Aorta (tissue), 5 donors: ENCODE data around the gene RNF135. TPM values are rescaled to one million over a fixed set of nuclear protein-coding genes. Genes with fewer than 3 reads are reported as not detected.
"Not testable (repeated sequence)": the region's sequence is repeated elsewhere in the genome, so short reads cannot be mapped to it uniquely, and the experiment has no call there.

ENCODE experiments used
- ATAC-seq: fragments of 200-7000 bp; cut with Tn5 transposase; one replicate; pipeline ENCODE4 v1.9.1; 2022; ENCODE audit warnings: moderate library complexity; ENCODE audit not compliant: low FRiP score
- DNase-seq, 2 donors: peaks; one replicate each; pipeline ENCODE4 v3.0.0-alpha.2; 2020
- H3K27ac ChIP-seq, 2 donors: one replicate each; pipeline ENCODE4 v1.5.1; 2013; ENCODE audit warnings: low read length in 2 of 2, mild to moderate bottlenecking in 2 of 2, moderate library complexity in 2 of 2, control low read depth in 1 of 2, inconsistent platforms in 1 of 2, low read depth in 1 of 2
- H3K27me3 ChIP-seq, 2 donors: one replicate each; pipeline ENCODE4 v1.6.1; 2013; ENCODE audit warnings: control low read depth in 1 of 2, low read length in 1 of 2, mild to moderate bottlenecking in 1 of 2, moderate library complexity in 1 of 2; ENCODE audit not compliant: insufficient read depth in 2 of 2, control insufficient read depth in 1 of 2
- H3K36me3 ChIP-seq, 2 donors: one replicate each; pipeline ENCODE4 v1.6.1; 2013; ENCODE audit warnings: control low read depth in 1 of 2, low read length in 1 of 2, mild to moderate bottlenecking in 1 of 2; ENCODE audit not compliant: insufficient read depth in 2 of 2, control insufficient read depth in 1 of 2
- H3K4me1 ChIP-seq, 2 donors: one replicate each; pipeline ENCODE4 v1.6.1; 2013; ENCODE audit warnings: low read length in 2 of 2, control low read depth in 1 of 2, mild to moderate bottlenecking in 1 of 2, moderate library complexity in 1 of 2; ENCODE audit not compliant: insufficient read depth in 2 of 2, control insufficient read depth in 1 of 2
- H3K4me3 ChIP-seq, 2 donors: one replicate each; pipeline ENCODE4 v1.5.1; 2013; ENCODE audit warnings: low read length in 2 of 2, control low read depth in 1 of 2, mild to moderate bottlenecking in 1 of 2
- H3K9me3 ChIP-seq: one replicate; pipeline ENCODE4 v1.6.1; 2013; ENCODE audit warnings: mild to moderate bottlenecking, low read length; ENCODE audit not compliant: control insufficient read depth
- WGBS, 2 donors: extraction: QIAGEN DNeasy Blood & Tissue Kit; methylation state at CpG; one replicate each; pipeline ENCODE4 v1.1.7; 2013; 5-methylcytosine and 5-hydroxymethylcytosine counted together
- intact Hi-C, 2 donors: fragments of 100-400 bp; cut with DNase I; formaldehyde crosslinking; loops; one replicate each; pipeline versions ENCODE4 v1.14.2 to v1.15.0; 2022
- polyA plus RNA-seq, 2 donors: library from polyadenylated mRNA; stranded (reverse); fragments of 200-250 nt; gene quantifications; one replicate each; pipeline ENCODE4 v1.2.3, GENCODE V29; 2013
- total RNA-seq, 2 donors: library from RNA; stranded (reverse); fragmentation: NEBNext Ultra II Directional; extraction: Animal tissue kit (Norgen Biotek cat#: 25700); gene quantifications; one replicate each; pipeline ENCODE4 v1.2.1, GENCODE V29; 2021
- donor health status: healthy with polysubstance abuse.
- donor health status: Bipolar disorder and iron deficiency.
- donor health status: DM: no; HTN: no; CAD: no.
- donor health status: DM: no; HTN: no; CAD: no.
- donor health status: DM: yes; HTN: yes; CAD: no.

The RNF135 gene
- total and polyA plus RNA-seq, 4 donors = 16.6 to 32.4 (median 17.8) TPM

DNA sequence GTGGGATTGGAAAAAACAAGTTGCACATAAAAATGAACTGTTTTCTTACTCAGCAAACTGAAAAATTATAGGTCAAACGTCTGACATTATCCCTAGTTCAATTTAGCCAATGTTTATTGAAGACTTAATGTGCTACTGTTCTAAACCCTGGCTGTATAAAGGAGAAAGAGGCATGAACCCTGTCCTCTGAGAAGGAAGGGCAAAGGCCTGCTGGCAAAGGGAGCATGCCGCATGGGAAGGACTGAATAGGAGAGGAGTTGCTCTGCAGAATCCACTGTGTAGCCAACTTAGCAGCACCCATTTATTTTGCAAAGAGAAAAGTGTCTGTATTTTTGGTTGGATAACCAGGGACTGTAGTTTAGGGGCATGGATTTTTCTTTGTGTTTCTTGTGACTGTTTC lies 52.3 kb downstream of the RNF135 start:
- H3K4me1 ChIP-seq, ATAC-seq, H3K4me3 ChIP-seq, intact Hi-C loops, DNase-seq, H3K27me3 ChIP-seq, H3K27ac ChIP-seq, H3K36me3 ChIP-seq, H3K9me3 ChIP-seq: not testable (repeated sequence)
- 39 to 41% methylated on average over 1 of the region's 2 CpGs for WGBS, 2 donors

DNA sequence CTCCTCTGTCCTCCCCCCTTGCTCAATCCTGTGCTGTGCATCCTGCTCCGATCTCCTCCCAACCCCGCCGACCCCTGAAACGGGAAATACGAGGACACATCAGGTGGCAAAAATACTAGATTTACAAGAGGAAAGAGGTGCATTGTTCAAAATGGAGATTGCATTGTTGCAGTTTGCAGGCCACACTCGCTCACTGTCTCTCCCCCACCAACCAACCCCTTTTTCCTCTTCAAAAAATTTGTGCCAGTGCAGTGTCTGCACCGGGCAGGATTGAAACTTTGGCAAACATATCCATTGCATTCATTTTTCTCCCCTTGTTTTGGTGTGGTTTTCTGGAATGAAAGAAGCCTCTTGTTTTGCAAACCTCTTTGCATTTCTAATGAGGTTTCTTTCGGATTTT lies 61.0 kb downstream of the RNF135 start:
- no peak overlapping the region for H3K4me3 ChIP-seq
- H3K9me3 ChIP-seq = no peaks in the 10 kb centered on the region
- no peak for ATAC-seq
- no peak overlapping the region for H3K27ac ChIP-seq
- no peaks in the 10 kb centered on the region for H3K27me3 ChIP-seq
- no peaks in the 10 kb centered on the region for H3K4me1 ChIP-seq
- 84% methylated on average over 8 of the region's 8 CpGs for WGBS, 2 donors
- H3K36me3 ChIP-seq = peaks cover 0 to 4% of the 10 kb centered on the region in 2 donors
- DNase-seq = no peak
- intact Hi-C loops = no loop called here

DNA sequence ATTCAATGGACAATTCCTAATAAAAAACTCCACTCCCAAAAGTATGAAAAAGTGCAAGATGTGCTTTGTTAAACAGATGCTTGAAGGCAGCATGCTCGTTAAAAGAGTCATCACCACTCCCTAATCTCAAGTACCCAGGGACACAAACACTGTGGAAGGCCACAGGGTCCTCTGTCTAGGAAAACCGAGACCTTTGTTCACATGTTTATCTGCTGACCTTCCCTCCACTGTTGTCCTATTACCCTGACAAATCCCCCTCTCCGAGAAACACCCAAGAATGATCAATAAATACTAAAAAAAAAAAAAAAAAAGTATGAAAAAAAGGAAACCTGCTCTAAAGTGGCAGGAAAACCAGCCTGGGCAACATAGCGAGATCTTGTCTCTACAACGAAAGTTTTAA lies 64.8 kb downstream of the RNF135 start:
- DNase-seq, H3K4me1 ChIP-seq, ATAC-seq, intact Hi-C loops, H3K4me3 ChIP-seq, H3K9me3 ChIP-seq, H3K36me3 ChIP-seq, H3K27ac ChIP-seq, H3K27me3 ChIP-seq: not testable (repeated sequence)
- 93 to 95% methylated on average over 5 of the region's 5 CpGs for WGBS, 2 donors

DNA sequence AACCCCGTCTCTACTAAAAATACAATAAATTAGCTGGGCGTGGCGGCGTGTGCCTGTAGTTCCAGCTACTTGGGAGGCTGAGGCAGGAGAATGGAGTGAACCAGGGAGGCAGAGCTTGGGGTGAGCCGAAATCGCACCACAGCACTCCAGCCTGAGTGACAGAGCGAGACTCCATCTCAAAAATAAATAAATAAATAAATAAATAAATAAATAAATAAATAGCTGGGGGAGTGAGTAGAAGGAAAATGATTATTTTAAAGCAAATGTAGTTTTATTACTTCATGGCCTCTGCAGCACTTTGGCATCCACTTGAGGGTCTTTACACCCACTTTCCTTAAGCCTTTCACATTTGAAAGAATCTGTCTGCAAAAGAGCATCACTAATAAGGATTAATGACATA lies 70.0 kb downstream of the RNF135 start:
- ATAC-seq = not testable (repeated sequence)

DNA sequence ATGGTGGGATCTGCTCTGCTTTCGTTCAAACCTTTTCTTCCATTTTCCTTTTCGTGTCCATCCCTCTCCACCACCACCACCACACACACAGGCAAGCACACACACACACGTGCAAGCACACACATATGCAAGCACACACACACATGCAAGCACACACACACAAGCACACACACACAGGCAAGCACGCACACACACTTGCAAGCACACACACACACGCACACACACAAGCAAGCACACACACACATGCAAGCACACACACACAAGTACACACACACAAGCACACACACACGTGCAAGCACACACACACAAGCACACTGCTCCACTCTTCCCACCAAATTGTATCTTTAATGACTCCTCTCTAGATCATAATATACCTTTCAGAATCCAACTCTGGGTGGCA lies 71.5 kb downstream of the RNF135 start:
- H3K36me3 ChIP-seq, intact Hi-C loops, H3K4me1 ChIP-seq, ATAC-seq, H3K27ac ChIP-seq, H3K27me3 ChIP-seq, DNase-seq, H3K9me3 ChIP-seq, H3K4me3 ChIP-seq: not testable (repeated sequence)
- 92 to 93% methylated on average over 6 of the region's 6 CpGs for WGBS, 2 donors

More for the DNA sequence above, 70.0 kb downstream of the RNF135 start:
- H3K9me3 ChIP-seq, H3K27ac ChIP-seq, DNase-seq, H3K27me3 ChIP-seq, H3K4me3 ChIP-seq, intact Hi-C loops, H3K36me3 ChIP-seq, H3K4me1 ChIP-seq: not testable (repeated sequence)
- WGBS, 2 donors = 98 to 99% methylated on average over 7 of the region's 7 CpGs

DNA sequence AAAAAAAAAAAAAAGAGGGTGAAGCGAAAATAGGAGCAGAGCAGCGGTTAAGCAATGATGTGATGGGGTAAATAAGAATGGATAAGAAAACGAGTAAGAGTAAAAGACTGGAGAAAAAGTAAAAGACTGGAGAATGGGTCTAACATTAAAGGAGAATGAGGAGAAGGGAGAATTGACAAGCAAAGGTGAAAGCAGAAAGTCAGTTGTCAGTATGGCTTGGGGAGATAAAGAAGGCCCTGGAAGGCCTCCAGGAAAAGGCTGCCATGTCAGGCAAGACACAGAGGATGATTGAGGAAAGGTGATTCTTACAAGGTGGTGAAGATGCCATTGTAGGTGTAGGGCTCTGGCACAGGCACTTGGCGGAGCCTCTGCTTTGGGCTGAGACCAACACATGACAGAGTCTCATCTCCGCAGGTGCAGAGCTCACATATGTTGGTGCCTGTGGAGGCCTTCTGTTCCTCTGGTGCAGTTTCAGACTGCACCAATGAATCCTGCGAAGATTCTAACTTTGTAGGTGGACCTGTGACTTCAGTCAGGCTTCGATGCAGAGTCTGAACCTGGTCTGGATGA lies 76.1 kb downstream of the RNF135 start:
- H3K36me3 ChIP-seq, ATAC-seq, H3K27ac ChIP-seq, H3K9me3 ChIP-seq, H3K4me3 ChIP-seq, DNase-seq, intact Hi-C loops, H3K4me1 ChIP-seq, H3K27me3 ChIP-seq: not testable (repeated sequence)
- WGBS, 2 donors = 93 to 98% methylated on average over 4 to 7 of the region's 7 CpGs

DNA sequence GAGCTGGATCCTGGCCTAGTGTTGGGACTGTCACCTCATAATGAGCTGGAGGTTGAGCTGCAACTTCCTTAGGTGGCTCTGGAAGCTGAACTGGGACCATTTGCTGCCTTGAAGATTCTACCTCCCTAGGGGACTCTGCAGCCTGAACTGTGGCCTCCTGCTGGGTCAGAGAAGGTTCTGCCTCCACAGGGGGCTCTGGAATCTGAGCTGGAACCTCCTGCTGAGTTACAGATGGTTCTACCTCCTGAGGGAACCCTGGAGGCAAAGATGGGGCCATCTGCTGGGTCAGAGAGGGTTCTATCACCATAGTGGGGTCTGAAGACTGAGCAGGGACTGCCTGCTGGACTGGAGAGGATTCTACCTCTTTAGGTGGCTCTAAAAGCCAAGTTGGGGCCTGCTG lies 77.3 kb downstream of the RNF135 start:
- ATAC-seq = no peak
- peaks cover 0 to 2% of the 10 kb centered on the region in 2 donors for H3K36me3 ChIP-seq
- intact Hi-C loops = no loop called here
- no peak for DNase-seq
- no peaks in the 10 kb centered on the region for H3K9me3 ChIP-seq
- H3K27ac ChIP-seq = no peak overlapping the region
- no peaks in the 10 kb centered on the region for H3K4me1 ChIP-seq
- no peaks in the 10 kb centered on the region for H3K27me3 ChIP-seq
- H3K4me3 ChIP-seq = no peak overlapping the region

DNA sequence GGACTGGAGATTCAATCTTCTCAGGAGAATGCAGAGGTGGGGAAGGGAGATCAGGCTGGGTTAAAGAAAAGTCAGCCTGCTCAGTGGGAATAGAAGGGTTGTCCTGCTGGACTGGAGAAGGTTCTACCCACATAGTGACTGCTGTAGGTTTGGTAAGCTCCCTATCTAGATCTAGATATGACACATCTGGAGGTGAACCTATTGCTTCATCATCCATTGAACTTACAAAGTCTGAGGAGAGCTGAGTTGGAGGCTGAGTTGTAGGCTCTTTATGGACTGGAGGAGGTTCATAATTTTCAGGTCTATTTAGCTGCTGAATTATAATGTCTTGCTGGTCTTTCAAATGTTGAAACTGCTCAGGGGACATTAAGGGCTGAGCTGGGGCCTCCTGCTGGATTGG lies 77.9 kb downstream of the RNF135 start:
- peaks cover 0 to 2% of the 10 kb centered on the region in 2 donors for H3K36me3 ChIP-seq
- no peaks in the 10 kb centered on the region for H3K4me1 ChIP-seq
- no peak overlapping the region for H3K27ac ChIP-seq
- no peaks in the 10 kb centered on the region for H3K9me3 ChIP-seq
- H3K27me3 ChIP-seq = no peaks in the 10 kb centered on the region
- no peak overlapping the region for H3K4me3 ChIP-seq
- intact Hi-C loops = no loop called here
- DNase-seq (no peak), ATAC-seq (no peak)
